ENCODE measurements around the gene PTAFR.
"Not testable (repeated sequence)": the region's sequence is repeated elsewhere in the genome, so short reads cannot be mapped to it uniquely, and the experiment has no call there.

PTAFR gene

DNA sequence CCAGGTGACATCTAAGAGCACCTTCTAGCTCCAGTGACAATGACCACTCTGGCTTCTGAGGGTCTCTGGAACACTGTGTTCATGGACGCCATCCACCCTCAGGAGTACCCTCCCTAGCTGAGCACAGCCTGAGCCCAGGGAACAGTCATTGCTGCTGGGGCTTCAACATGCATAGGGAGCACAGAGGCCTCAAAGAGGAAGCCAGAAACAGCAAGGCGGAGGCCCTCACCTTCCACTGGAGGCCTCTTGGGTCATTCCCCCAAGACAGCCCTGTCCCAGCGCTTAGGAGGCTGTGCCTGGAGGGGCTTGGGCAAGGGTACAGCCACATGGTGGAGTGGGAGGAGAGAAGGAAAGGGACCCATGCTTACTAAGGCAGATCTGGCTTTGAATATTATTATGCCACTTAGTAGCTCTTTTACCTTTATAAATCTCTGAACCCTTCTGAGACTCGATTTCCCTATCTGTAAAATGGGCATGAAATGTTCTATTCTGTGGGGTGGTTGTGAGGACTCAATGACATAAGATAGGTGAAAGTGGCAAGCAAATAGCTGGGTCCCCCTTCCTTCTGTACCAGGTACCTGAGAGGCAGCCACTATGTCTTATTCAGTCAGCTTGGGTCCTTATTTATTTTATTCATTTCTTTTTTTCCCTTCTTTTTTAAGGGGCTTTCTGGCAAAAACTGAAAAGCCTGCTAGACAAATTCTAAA is 32.8 kb downstream of the PTAFR start:
- no peak for FAIRE-seq

DNA sequence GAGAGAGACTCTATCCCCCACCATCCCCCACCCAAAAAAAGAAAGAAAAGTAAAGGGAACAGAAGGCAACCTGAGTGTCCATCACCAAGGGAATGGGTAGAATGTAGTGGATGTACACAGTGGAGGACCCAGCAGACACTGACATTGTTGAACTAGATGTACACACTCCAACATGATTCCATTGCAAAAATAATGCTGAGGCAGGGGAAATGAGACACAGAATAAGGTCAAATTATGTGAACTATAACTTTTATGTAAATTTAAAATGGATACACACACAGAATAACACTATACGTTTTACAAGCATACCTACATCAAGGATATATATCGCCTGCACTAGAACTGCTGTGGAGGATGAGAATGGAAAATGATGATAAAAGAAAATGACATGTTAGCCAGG is 34.8 kb downstream of the PTAFR start:
- FAIRE-seq, result no peak

DNA sequence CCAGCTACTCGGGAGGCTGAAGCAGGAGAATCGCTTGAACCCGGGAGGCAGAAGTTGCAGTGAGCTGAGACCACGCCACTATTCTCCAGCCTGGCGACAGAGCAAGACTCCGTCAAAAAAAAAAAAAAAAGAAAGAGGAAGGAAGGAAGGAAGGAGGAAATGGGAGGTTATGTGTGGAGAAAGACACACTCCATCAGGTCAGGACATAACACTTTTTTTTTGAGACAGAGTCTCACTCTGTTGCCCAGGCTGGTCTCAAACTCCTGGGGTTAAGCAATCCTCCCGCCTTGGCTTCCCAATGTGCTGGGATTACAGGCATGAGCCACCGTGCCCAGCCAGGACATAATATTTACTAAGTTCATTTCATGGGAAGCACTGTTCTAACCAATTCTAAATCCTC is 36.6 kb downstream of the PTAFR start:
- not testable (repeated sequence) for FAIRE-seq

GRCh38 chr1:28139025-28139712 is 37.3 kb downstream of the PTAFR start:
- no peak for FAIRE-seq

GRCh38 chr1:28136922-28137613 is 39.4 kb downstream of the PTAFR start:
- no peak for FAIRE-seq

GRCh38 chr1:28136169-28136921 is 40.1 kb downstream of the PTAFR start:
- FAIRE-seq, result no peak

DNA sequence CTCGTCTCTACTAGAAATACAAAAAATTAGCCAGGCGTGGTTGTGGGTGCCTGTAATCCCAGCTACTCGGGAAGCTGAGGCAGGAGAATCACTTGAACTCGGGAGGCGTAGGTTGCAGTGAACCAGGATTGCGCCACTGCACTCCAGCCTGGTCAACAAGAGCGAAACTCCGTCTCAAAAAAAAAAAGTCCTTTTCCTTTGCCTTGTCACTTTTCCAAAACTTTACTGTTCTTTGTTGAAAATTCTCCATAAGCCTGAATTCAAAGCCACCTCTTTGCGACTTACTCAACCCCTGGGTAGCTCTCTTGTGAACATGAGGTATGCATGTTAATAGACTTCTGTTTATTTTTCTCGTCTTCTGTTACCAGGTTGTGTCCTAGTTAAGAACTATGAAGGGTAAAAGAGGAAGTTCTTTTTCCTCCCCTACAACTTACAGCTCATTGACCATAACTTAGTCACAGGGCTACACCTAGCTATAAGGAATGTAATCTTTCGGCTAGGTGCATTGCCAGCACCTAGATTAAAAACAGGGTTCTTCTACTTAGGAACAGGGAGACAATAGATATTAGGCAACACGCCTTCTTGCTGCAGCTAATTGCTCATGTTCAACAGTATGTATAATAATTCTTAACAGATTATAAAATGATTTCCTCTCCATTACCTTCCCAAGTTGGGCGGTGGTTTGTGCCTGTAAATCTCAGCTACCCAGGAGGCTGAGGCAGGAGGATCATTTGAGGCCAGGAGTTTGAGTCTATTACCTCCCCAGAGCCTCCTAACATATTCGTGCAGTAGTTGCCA is 40.9 kb downstream of the PTAFR start:
- no peak for FAIRE-seq

GRCh38 chr1:28134651-28135207 is 41.8 kb downstream of the PTAFR start:
- FAIRE-seq, result no peak

DNA sequence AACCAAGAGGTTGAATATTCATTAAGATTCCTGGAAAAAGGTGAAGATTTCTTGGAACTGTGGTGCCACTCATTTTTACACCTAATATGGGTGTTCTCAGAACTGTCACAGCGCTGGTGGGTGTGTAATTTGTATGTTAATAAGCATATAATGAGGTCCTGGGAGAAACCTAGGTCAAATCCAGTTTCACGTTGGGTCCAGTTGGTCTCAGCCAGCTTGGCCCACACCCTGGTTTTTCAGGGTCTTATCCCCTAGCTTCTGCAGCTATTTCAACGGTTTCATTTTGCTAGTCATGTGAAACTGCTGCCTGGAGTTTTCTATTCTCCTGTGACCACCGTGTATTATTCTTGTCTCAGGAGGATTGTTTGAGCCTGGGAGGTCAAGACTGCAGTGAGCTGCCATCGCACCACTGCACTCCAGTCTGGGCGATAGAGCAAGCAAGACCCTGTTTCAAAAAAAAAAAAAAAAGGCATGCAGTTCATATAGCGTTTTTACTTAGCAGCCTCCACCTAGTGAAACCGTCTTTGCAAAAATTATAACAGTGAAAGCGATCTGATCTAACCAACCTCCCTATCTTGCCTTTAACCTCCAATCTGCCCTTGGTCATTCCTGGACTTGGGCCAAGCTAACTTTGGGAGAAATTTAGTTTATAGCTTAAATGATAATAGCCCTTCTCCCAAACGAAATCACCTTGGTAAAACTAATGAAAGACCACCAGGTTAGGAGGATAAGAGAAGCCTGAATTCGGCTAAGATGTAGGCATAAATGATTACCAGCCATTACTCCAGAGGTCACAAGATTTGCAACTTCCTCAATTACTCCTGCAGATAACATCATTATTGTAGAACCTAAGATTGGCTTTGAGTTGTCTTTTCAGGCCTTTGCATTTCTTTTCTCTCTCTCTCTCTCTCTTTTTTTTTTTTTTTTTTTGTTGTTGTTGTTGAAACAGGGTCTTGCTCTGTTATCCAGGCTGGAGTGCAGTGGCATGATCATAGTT is 44.0 kb downstream of the PTAFR start:
- FAIRE-seq, result no peak

GRCh38 chr1:28130901-28131300 is 45.6 kb downstream of the PTAFR start:
- FAIRE-seq, result no peak

DNA sequence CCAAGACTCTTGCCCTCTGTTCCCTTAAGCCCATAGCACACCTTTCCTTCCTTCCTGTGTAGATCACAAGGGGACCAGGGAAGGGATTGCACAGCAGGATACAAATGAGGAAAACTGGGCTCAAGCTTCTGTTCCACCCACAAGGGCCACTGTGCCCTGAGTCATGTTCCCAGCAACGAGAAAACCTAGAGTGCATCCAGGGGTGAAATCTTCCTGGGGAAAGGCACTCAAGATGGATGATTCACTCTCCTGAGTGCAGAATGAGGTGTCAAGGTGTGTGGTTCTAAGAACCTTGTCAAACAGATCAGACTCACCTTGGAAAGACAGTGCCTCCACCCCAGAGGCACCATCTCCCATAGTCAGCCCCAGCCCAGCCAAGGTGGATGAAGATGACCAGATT is 47.3 kb downstream of the PTAFR start:
- FAIRE-seq, result no peak

GRCh38 chr1:28127617-28128257 is 48.8 kb downstream of the PTAFR start:
- FAIRE-seq, result no peak

DNA sequence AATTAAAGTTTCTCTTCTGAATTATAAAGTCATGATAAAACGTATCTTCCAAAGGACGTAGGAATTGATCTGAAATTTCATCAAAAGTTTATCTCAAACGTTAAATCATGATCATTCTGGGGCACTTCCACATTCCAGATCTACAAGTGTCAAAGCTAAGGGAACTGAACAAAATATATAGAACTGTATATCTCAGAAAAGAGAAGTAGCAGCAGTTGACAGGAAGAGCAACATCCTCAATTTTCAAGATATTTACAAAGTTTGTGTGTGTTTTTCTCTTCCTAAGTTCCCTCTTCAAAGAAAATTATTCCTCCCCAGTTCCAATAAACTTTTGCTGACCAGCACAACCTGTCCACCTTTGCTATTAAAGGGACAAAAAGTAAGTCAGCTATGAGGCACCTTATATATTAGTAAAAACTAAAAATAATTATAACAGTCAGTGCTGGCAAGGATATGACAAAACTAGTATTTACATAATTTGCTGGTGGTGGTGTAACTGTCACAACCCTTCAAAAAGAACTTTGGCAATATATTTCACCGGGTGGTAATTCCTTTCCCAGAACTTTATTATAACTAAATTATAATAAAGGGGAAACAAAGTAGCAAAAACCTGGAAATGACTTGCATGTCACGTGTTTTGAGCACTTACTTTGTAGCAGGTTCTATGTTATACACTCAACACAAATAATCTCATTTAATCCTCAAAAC is 49.6 kb downstream of the PTAFR start:
- no peak for FAIRE-seq

GRCh38 chr1:28126212-28126611 is 50.3 kb downstream of the PTAFR start:
- FAIRE-seq, result no peak

- no peak for FAIRE-seq
Measured at GRCh38 chr1:28123461-28123961, 53.0 kb downstream of the PTAFR start.

GRCh38 chr1:28122183-28122582 is 54.3 kb downstream of the PTAFR start:
- no peak for FAIRE-seq

- no peak for FAIRE-seq
Measured at GRCh38 chr1:28119556-28119955, 56.9 kb downstream of the PTAFR start.

DNA sequence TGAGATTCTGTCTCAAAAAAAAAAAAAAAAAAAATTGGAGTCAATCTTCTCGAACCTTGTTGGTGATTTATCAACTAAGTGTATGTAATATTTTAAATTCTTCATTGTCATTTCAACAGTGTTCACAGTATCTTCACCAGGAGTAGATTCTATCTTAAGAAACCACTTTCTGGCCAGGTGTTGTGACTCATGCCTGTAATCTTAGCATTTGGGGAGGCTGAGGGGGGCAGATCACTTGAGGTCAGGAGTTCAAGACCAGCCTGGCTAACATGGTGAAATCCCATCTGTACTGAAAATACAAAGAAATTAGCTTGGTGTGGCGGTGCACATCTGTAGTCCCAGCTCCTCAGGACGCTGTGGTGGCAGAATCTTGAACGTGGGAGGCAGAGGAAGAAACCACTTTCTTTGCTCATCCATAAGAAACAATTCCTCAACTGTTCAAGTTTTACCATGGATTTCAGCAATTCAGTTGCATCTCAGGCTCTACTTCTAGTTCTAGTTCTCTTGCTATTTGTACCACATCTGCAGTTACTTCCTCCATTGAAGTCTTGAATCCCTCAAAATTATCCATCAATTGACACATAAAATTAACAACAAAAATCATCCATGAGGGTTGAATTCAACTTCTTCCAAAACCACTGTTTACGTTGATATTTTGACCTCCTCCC is 57.7 kb downstream of the PTAFR start:
- no peak for FAIRE-seq

DNA sequence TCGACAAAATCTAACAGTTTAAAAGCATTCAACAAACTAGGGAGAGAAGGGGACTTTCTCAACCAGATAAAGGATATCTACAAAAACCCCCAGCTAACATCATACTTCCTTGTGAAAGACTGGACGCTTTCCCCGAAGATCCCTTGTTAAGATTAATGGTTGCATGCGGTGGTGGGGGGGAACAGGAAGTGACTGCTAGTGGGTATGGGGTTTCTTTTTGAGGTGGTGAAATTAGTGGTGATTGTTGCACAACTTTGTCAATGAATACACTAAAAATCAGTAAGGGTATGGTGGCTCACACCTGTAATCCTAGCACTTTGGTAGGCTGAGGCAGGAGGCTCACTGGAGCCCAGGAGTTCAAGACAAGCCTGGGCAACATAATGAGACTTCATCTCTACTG is 61.2 kb downstream of the PTAFR start:
- no peak for FAIRE-seq

All from A204.1 (cell line).